GM12873 (cell line): ENCODE measurements around the gene PEX14.

Source experiments
- TF ChIP-seq, protein P1 (sequence below): IDR thresholded peaks from 2 replicates; pipeline ENCODE4 v1.5.1; 2012; ENCODE audit warnings: low read depth, mild to moderate bottlenecking, moderate library complexity, low read length, control low read depth; ENCODE audit not compliant: insufficient read depth; ENCODE audit errors: missing control alignments

Gene PEX14

GRCh38 chr1:10626131-10626731 lies 151.5 kb downstream of the PEX14 start:
- TF ChIP-seq, protein P1, sequence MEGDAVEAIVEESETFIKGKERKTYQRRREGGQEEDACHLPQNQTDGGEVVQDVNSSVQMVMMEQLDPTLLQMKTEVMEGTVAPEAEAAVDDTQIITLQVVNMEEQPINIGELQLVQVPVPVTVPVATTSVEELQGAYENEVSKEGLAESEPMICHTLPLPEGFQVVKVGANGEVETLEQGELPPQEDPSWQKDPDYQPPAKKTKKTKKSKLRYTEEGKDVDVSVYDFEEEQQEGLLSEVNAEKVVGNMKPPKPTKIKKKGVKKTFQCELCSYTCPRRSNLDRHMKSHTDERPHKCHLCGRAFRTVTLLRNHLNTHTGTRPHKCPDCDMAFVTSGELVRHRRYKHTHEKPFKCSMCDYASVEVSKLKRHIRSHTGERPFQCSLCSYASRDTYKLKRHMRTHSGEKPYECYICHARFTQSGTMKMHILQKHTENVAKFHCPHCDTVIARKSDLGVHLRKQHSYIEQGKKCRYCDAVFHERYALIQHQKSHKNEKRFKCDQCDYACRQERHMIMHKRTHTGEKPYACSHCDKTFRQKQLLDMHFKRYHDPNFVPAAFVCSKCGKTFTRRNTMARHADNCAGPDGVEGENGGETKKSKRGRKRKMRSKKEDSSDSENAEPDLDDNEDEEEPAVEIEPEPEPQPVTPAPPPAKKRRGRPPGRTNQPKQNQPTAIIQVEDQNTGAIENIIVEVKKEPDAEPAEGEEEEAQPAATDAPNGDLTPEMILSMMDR: no peak

DNA sequence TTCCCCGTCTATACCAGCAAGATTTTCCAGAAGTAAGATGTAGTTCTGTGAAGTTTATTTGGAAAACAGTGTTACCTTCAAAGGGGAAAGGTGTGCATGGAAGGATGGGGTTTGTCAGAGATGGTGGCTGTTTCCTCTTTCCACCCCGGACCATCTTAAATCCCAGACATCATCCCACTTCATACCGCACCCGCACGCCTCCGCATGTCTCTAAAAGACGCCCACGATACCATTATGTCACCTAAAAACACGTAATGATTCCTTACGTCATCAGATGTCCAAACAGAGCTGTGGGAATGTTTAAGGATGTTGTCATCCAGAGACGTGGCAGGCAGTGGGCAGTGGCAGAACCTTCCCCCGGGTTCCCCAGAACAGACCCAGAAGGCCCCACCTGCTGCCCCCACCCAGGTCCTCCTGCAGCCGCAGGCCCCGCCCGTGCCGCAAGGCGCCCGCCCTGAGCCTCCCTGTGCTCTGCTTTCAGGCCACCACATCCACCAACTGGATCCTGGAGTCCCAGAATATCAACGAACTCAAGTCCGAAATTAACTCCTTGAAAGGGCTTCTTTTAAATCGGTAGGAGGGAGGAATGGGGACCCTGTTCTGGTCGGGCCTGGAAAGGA lies 152.2 kb downstream of the PEX14 start:
- TF ChIP-seq, protein P1: no peak

GRCh38 chr1:10628685-10629084 lies 153.9 kb downstream of the PEX14 start:
- TF ChIP-seq, protein P1: no peak

GRCh38 chr1:10629091-10629815 lies 154.5 kb downstream of the PEX14 start:
- TF ChIP-seq, protein P1: no peak

DNA sequence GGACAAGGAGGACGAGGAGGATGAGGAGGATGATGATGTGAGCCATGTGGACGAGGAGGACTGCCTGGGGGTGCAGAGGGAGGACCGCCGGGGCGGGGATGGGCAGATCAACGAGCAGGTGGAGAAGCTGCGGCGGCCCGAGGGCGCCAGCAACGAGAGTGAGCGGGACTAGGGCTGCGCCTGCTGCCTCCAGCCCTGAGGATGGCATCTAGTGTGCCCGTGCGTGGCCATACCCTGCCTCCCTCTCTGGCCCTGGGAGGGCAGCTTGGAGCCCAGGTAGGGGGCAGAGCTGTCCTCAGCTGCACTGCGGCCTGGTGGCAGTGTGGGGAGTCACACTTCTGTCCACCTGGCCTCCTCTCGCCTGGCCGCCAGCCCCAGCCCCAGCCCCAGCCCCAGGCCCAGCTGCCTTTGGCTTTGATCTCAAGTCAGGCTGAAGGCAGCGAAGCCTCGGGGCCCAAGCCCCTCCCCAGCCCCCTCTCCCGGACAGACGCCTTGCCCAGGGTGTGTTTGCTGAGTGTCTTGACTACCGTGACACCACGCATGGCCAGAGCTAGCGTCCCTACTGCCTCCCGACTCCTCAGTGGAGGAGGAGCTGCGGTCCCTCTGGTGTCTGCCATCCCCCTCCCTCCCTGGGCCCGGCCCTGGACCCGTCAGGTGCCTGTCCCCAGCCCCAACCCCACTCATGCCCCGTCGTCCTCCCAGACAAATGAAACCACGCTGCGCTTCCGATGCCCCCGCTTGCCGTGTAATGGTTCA lies 155.2 kb downstream of the PEX14 start:
- TF ChIP-seq, protein P1: no peak

DNA sequence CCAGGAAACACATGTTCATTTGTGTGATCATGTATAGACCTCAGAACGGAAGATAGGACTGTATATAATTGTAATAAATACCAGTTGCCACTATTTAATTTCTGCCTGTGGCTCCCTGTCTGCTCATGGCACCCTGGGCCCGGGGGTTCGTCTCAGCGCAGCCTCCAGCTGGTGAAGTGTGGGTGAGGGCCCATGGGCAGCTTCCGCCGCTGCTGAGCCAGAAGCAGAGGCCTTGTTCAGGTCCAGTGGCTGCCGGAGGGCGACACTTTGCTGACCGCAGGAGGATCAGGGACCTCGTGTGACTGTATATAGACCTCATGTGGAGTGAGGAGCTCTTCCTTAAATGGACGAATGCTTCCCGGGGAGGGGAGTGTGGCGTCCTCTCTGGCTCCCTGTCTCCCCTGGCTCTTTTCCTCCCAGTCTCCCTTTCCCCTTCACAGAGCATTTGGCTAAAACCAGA lies 155.9 kb downstream of the PEX14 start:
- TF ChIP-seq, protein P1: no peak
